ENCODE results near the gene FAIM.

DNA sequence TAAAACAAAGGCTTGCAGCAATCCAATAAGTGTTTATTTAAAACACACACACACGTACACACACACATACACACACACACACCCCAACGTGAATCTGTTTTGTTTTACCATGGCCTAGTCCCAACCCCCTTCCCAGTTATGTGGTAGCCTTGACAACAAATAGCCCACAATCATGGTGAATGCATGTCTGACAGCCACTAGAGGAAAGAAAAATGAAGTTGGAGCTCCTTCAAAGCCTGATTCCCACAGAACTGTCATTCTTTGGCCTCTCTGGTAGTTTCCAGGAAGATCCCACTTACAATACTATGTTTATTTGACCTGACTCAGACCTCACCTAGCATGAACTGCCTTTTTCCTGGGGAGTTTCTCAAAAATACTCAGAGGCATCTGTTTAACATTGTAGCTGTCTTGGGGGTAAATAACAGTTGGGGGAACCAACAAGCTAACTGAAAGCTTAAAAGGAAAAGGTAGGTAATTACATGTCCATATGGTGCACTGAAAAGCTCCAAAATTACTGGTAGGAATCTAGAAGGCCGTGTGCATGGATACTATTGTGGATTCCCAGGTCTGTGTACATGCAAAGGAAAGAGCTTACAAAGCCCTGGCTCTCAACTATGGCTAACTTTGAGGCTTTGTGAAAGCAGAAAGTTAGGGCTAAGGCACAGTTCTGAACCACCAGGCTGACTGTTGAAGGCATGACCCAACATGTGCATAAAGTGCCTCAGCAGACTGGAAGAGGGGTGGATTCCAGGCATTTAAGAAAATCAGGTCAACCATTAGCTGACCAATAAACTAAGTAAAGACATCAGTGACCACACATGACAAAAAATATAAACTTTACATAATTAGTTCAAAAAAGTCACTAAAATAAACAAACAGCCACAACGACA, 65.3 kb downstream of the FAIM start:
- TF ChIP-seq EZH2phosphoT487 (IDR thresholded peaks at IDR 0.05; ENCODE audit: insufficient read depth, low read depth) (no peak), EZH2 (IDR thresholded peaks at IDR 0.05; ENCODE audit: insufficient read depth, poor library complexity, severe bottlenecking) (no peak)

Measured in GM23248 (cell line).